Astrocyte (in vitro differentiated cells and primary cell): ENCODE data around the gene EIF5A.

ENCODE experiments used
- EZH2 ChIP-seq: IDR thresholded peaks from 2 replicates; pipeline ENCODE4 v1.6.1; 2012; ENCODE audit warnings: mild to moderate bottlenecking, low read length, inconsistent platforms; ENCODE audit not compliant: insufficient read depth
- TF ChIP-seq, protein P1 (sequence below): IDR thresholded peaks from 2 replicates; pipeline ENCODE4 v1.5.1; 2011; ENCODE audit warnings: low read depth, mild to moderate bottlenecking, inconsistent platforms, low read length, moderate library complexity; ENCODE audit not compliant: insufficient read depth

DNA sequence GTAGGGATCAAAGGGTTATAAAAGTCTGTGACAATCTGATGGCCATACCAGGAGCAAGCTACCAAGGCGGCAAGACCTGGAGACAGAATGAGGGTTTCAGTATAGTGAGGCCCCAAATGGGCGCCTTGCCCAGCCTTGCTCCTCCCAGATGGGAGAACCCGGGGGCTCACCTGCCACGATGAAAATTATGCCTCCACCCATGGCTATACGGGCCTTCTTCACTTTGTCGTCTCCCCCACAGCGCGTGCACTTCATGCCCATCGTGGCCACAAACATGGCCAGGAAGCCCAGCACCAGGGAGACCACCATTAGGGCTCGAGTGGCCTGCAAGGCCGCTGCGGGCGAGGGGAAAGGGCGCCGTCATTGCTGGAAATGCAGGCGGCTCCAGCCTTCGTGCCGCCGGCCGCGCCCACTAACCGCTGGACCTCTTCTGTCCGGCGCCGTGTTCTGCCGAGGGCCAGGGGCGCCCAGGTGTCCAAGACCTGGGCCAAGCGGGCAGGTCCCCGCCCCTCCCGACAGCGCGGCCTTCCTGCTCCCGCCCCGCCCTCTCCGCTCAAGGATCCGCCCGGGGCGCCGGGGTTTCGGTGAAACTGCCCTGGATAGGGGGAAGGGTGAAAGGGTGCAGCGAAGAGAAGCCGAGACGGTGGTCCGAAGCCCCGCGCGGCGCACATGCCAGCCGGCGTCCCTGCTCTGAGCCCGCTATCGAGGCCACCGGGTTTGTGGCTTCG, 46.6 kb upstream of the EIF5A start:
- TF ChIP-seq, protein P1, sequence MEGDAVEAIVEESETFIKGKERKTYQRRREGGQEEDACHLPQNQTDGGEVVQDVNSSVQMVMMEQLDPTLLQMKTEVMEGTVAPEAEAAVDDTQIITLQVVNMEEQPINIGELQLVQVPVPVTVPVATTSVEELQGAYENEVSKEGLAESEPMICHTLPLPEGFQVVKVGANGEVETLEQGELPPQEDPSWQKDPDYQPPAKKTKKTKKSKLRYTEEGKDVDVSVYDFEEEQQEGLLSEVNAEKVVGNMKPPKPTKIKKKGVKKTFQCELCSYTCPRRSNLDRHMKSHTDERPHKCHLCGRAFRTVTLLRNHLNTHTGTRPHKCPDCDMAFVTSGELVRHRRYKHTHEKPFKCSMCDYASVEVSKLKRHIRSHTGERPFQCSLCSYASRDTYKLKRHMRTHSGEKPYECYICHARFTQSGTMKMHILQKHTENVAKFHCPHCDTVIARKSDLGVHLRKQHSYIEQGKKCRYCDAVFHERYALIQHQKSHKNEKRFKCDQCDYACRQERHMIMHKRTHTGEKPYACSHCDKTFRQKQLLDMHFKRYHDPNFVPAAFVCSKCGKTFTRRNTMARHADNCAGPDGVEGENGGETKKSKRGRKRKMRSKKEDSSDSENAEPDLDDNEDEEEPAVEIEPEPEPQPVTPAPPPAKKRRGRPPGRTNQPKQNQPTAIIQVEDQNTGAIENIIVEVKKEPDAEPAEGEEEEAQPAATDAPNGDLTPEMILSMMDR: no peak
- TF ChIP-seq EZH2: no peak
